Endodermal cell (in vitro differentiated cells): ENCODE data around the gene GCHFR. TPM values are rescaled to one million over a fixed set of nuclear protein-coding genes. Genes with fewer than 3 reads are reported as not detected.
A peak's percentile ranks its signal among the peaks of the same experiment; 100 is the strongest.

ENCODE experiments used
- DNase-seq: peaks from one replicate; pipeline ENCODE4 v3.0.0-alpha.2; 2017
- H3K27ac ChIP-seq: 2 replicates; pipeline ENCODE4 v1.5.1; 2013; ENCODE audit warnings: mild to moderate bottlenecking, low read depth, low read length, moderate library complexity
- H3K27me3 ChIP-seq: 2 replicates; pipeline ENCODE4 v1.6.1; 2013; ENCODE audit warnings: mild to moderate bottlenecking, low read length, moderate library complexity; ENCODE audit not compliant: insufficient read depth, control insufficient read depth, poor library complexity, severe bottlenecking
- H3K36me3 ChIP-seq: 2 replicates; pipeline ENCODE4 v1.7.0; 2013; ENCODE audit warnings: mild to moderate bottlenecking, low read length, moderate library complexity; ENCODE audit not compliant: control insufficient read depth, insufficient read depth
- H3K4me1 ChIP-seq: one replicate; pipeline ENCODE4 v1.7.0; 2013; ENCODE audit warnings: low read length; ENCODE audit not compliant: control insufficient read depth, insufficient read depth
- H3K4me3 ChIP-seq: 2 replicates; pipeline ENCODE4 v1.5.1; 2013; ENCODE audit warnings: mild to moderate bottlenecking, low read length, moderate library complexity
- H3K9ac ChIP-seq: 2 replicates; pipeline ENCODE4 v1.6.1; 2013; ENCODE audit warnings: mild to moderate bottlenecking, low read length, moderate library complexity; ENCODE audit not compliant: poor library complexity, severe bottlenecking; ENCODE audit errors: extremely low read depth
- H3K9me3 ChIP-seq: 2 replicates; pipeline ENCODE4 v1.6.1; 2013; ENCODE audit warnings: mild to moderate bottlenecking, low read length, moderate library complexity; ENCODE audit not compliant: control insufficient read depth
- H3K27ac Mint-ChIP-seq: 2 replicates; pipeline ENCODE4 v1.8.0; 2020; ENCODE audit warnings: mixed read lengths
- H3K27me3 Mint-ChIP-seq: 2 replicates; pipeline ENCODE4 v1.8.0; 2021; ENCODE audit warnings: mild to moderate bottlenecking, mixed read lengths; ENCODE audit not compliant: insufficient read depth
- H3K36me3 Mint-ChIP-seq: 2 replicates; pipeline ENCODE4 v1.8.0; 2020; ENCODE audit warnings: low read depth, mixed read lengths
- H3K4me1 Mint-ChIP-seq: 2 replicates; pipeline ENCODE4 v1.8.0; 2020; ENCODE audit warnings: mixed read lengths
- H3K4me3 Mint-ChIP-seq: 2 replicates; pipeline ENCODE4 v1.8.0; 2020; ENCODE audit warnings: mild to moderate bottlenecking, moderate library complexity, mixed read lengths
- H3K9me3 Mint-ChIP-seq: 2 replicates; pipeline ENCODE4 v1.8.0; 2020; ENCODE audit warnings: mild to moderate bottlenecking, mixed read lengths
- CTCF ChIP-seq: fragments of 200-600 bp; sonication (generic); conservative IDR thresholded peaks from 2 replicates; pipeline ENCODE4 v1.5.0; 2021; ENCODE audit warnings: antibody characterized with exemption, mild to moderate bottlenecking
- WGBS, 2 experiments: methylation state at CpG; one replicate each; pipeline versions ENCODE4 v1.1.5 to v1.1.7; 2013; ENCODE audit warnings: missing lambda C conversion rate in 2 of 2, mixed read lengths in 1 of 2; ENCODE audit not compliant: insufficient coverage in 1 of 2, insufficient read length in 1 of 2; 5-methylcytosine and 5-hydroxymethylcytosine counted together
- total RNA-seq, 2 donors: library from RNA; stranded (reverse); fragmentation: NEBNext Ultra II Directional in 1 of 2; extraction: Animal tissue kit (Norgen Biotek cat#: 25700) in 1 of 2; gene quantifications; 2 replicates in 1 of 2; 3 replicates in 1 of 2; pipeline ENCODE4 v1.2.1, GENCODE V29; 2021

Gene GCHFR
- total RNA-seq, 2 donors from 2014 or later, result 33.6 to 47.1 TPM

DNA sequence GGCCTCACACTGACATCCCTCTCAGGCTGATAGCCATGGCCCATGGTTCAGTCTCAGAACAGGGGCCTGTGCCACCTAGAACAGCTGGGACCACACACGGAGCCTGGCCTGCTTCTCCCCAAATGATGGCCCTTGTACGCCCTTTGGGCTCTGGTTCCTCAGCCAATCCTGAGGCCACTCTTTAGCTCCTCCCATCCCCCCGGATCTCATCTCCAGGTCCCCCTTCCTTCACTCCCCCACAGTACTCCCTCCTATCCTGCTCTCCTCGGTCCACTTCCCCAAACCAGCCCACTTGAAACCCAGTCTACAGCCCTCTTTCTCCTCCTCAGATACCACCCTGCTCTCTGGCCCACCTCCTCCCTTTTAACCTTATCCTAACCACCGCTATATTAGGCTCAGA is 25.3 kb downstream of the GCHFR start:
- peaks cover 13% of the 10 kb centered on the region for H3K4me1 ChIP-seq
- no peak for DNase-seq
- no peaks in the 10 kb centered on the region for H3K27me3 ChIP-seq
- H3K4me3 ChIP-seq, result no peak overlapping the region
- peaks cover 48% of the 10 kb centered on the region for H3K4me1 Mint-ChIP-seq
- no peak overlapping the region for H3K27ac ChIP-seq
- no peak overlapping the region for H3K4me3 Mint-ChIP-seq
- H3K9me3 ChIP-seq, result no peaks in the 10 kb centered on the region
- no peak for TF ChIP-seq CTCF
- no peaks in the 10 kb centered on the region for H3K9me3 Mint-ChIP-seq
- no peak overlapping the region for H3K27ac Mint-ChIP-seq
- H3K9ac ChIP-seq, result no peak overlapping the region
- peaks cover 14% of the 10 kb centered on the region for H3K36me3 Mint-ChIP-seq
- H3K27me3 Mint-ChIP-seq, result no peaks in the 10 kb centered on the region
- peaks cover 6% of the 10 kb centered on the region for H3K36me3 ChIP-seq
- 90 to 94% methylated on average over 4 to 5 of the region's 5 CpGs for WGBS, 2 experiments

DNA sequence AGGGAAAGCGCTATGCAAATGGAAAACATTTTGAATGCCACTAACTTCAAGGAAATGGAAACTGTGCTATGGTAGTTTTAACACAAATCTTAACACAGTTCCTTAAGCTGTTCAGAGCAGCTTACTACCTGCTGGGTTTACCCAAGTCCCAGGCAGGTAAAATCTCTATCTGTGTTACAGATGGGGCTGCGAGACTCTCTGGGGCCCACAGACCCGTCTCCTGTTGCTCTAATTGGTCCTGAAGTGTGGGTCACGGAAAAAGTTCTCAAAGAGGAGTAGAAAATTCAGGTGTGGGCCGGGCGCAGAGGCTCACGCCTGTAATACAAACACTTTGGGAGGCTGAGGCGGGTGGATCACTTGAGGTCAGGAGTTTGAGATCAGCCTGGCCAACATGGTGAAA is 26.1 kb downstream of the GCHFR start:
- Histone ChIP-seq H3K9ac (no peak overlapping the region), H3K9me3 (no peaks in the 10 kb centered on the region), H3K27ac (no peak overlapping the region), H3K4me3 (no peak overlapping the region), H3K27me3 (no peaks in the 10 kb centered on the region), H3K36me3 (peaks cover 6% of the 10 kb centered on the region), H3K4me1 (peaks cover 13% of the 10 kb centered on the region)
- peak overlapping the region; percentile 92 for H3K27ac Mint-ChIP-seq
- 82 to 94% methylated on average over 7 to 8 of the region's 8 CpGs for WGBS, 2 experiments
- peak; percentile 62 for DNase-seq
- H3K27me3 Mint-ChIP-seq, result no peaks in the 10 kb centered on the region
- no peak overlapping the region for H3K4me3 Mint-ChIP-seq
- H3K36me3 Mint-ChIP-seq, result peaks cover 14% of the 10 kb centered on the region
- peaks cover 48% of the 10 kb centered on the region for H3K4me1 Mint-ChIP-seq
- no peaks in the 10 kb centered on the region for H3K9me3 Mint-ChIP-seq
- TF ChIP-seq CTCF, result no peak

GRCh38 chr15:40790718-40791117 is 26.9 kb downstream of the GCHFR start:
- H3K27ac ChIP-seq, result no peak overlapping the region
- WGBS, 2 experiments, result 78 to 91% methylated on average over 2 to 3 of the region's 3 CpGs
- H3K4me1 Mint-ChIP-seq, result peaks cover 42% of the 10 kb centered on the region

More at GRCh38 chr15:40790718-40791117, 26.9 kb downstream of the GCHFR start:
- Histone ChIP-seq H3K27me3 (no peaks in the 10 kb centered on the region), H3K36me3 (peaks cover 6% of the 10 kb centered on the region), H3K9ac (no peak overlapping the region), H3K9me3 (no peaks in the 10 kb centered on the region), H3K4me1 (peaks cover 7% of the 10 kb centered on the region), H3K4me3 (no peak overlapping the region)
- Mint-ChIP-seq H3K36me3 (peaks cover 16% of the 10 kb centered on the region), H3K9me3 (no peaks in the 10 kb centered on the region), H3K27me3 (no peaks in the 10 kb centered on the region), H3K4me3 (no peak overlapping the region), H3K27ac (no peak overlapping the region)
- TF ChIP-seq CTCF, result no peak
- DNase-seq, result no peak
